Uterus (tissue), 4 donors: Measurements from ENCODE around the gene USP17L5. TPM values are rescaled to one million over a fixed set of nuclear protein-coding genes. Genes with fewer than 3 reads are reported as not detected.
"Not testable (repeated sequence)": the region's sequence is repeated elsewhere in the genome, so short reads cannot be mapped to it uniquely, and the experiment has no call there.

Source experiments
- DNase-seq, 2 donors: peaks; one replicate each; pipeline ENCODE4 v3.0.0-alpha.2; 2019 to 2020
- H3K27ac ChIP-seq, 2 donors: fragments of 200-600 bp; sonication (generic); 1 replicate in 1 of 2; 2 replicates in 1 of 2; pipeline ENCODE4 v1.5.1; 2016 to 2018
- H3K27me3 ChIP-seq, 2 donors: fragments of 200-600 bp; sonication (generic); one replicate each; pipeline ENCODE4 v1.5.1; 2018 to 2019; ENCODE audit warnings: control low read depth in 1 of 2
- H3K36me3 ChIP-seq, 2 donors: fragments of 200-600 bp; sonication (generic); one replicate each; pipeline ENCODE4 v1.5.1; 2019; ENCODE audit warnings: control low read depth in 1 of 2
- H3K4me1 ChIP-seq, 2 donors: fragments of 200-600 bp; sonication (generic); one replicate each; pipeline ENCODE4 v1.5.1; 2018 to 2019; ENCODE audit warnings: control low read depth in 1 of 2
- H3K4me3 ChIP-seq, 2 donors: fragments of 200-600 bp; sonication (generic); 1 replicate in 1 of 2; 2 replicates in 1 of 2; pipeline ENCODE4 v1.5.1; 2018 to 2019; ENCODE audit warnings: mild to moderate bottlenecking in 1 of 2
- H3K9me3 ChIP-seq, 2 donors: fragments of 200-600 bp; sonication (generic); one replicate each; pipeline ENCODE4 v1.5.1; 2019; ENCODE audit warnings: control low read depth in 1 of 2
- intact Hi-C: fragments of 100-400 bp; cut with DNase I; formaldehyde crosslinking; loops from one replicate; pipeline ENCODE4 v1.15.1; 2023; ENCODE audit warnings: low total_unique reads
- total RNA-seq, 4 donors: library from RNA; depleted of rRNA in 3 of 4; stranded (reverse); fragments of >200 nt in 3 of 4; gene quantifications; one replicate each; pipeline versions ENCODE4 v1.1.0 to v1.2.4, GENCODE V29; 2014 to 2023
- donor health status: DM: yes; HTN: yes; CAD: no.

Gene USP17L5
- not detected for total RNA-seq

- DNase-seq, H3K27ac ChIP-seq, H3K9me3 ChIP-seq, H3K27me3 ChIP-seq, intact Hi-C loops, H3K36me3 ChIP-seq, H3K4me1 ChIP-seq, H3K4me3 ChIP-seq: not testable (repeated sequence)
These were observed at the start of gene USP17L5 for GRCh38 chr4:9339103-9339502. TSS of gene USP17L5 (plus strand) at chr4:9339403. CDS start at chr4:9339403, 0 bp downstream.

GRCh38 chr4:9324191-9324590 is 15.0 kb upstream of the USP17L5 start:
- H3K27me3 ChIP-seq, H3K4me1 ChIP-seq, H3K27ac ChIP-seq, H3K9me3 ChIP-seq, H3K4me3 ChIP-seq, H3K36me3 ChIP-seq, DNase-seq, intact Hi-C loops: not testable (repeated sequence)

GRCh38 chr4:9324865-9325264 is 14.3 kb upstream of the USP17L5 start, which contains the start of gene USP17L24:
TSS of gene USP17L24 (plus strand) at chr4:9325165. CDS start at chr4:9325165, 0 bp downstream.
- DNase-seq, H3K27ac ChIP-seq, H3K4me1 ChIP-seq, intact Hi-C loops, H3K27me3 ChIP-seq, H3K9me3 ChIP-seq, H3K36me3 ChIP-seq, H3K4me3 ChIP-seq: not testable (repeated sequence)

- DNase-seq, H3K36me3 ChIP-seq: not testable (repeated sequence)
These were observed 9.6 kb upstream of the USP17L5 start, which contains the start of gene USP17L25 for GRCh38 chr4:9329611-9330010. TSS of gene USP17L25 (plus strand) at chr4:9329911. CDS start at chr4:9329911, 0 bp downstream.

GRCh38 chr4:9334358-9334757 is 4.8 kb upstream of the USP17L5 start, which contains the start of gene USP17L26:
TSS of gene USP17L26 (plus strand) at chr4:9334658. CDS start at chr4:9334658, 0 bp downstream.
- intact Hi-C loops, DNase-seq, H3K4me1 ChIP-seq, H3K36me3 ChIP-seq, H3K27ac ChIP-seq, H3K4me3 ChIP-seq, H3K9me3 ChIP-seq, H3K27me3 ChIP-seq: not testable (repeated sequence)

More at GRCh38 chr4:9329611-9330010, 9.6 kb upstream of the USP17L5 start, which contains the start of gene USP17L25:
- H3K4me1 ChIP-seq, intact Hi-C loops, H3K27me3 ChIP-seq, H3K9me3 ChIP-seq, H3K4me3 ChIP-seq, H3K27ac ChIP-seq: not testable (repeated sequence)

- H3K4me1 ChIP-seq, DNase-seq, H3K27me3 ChIP-seq, H3K36me3 ChIP-seq, H3K9me3 ChIP-seq, intact Hi-C loops, H3K27ac ChIP-seq, H3K4me3 ChIP-seq: not testable (repeated sequence)
These were observed 4.6 kb downstream of the USP17L5 start, which contains the start of gene USP17L27 for GRCh38 chr4:9343848-9344247. TSS of gene USP17L27 (plus strand) at chr4:9344148. CDS start at chr4:9344148, 0 bp downstream.

- H3K4me3 ChIP-seq, H3K36me3 ChIP-seq, intact Hi-C loops, H3K27ac ChIP-seq, DNase-seq, H3K4me1 ChIP-seq, H3K9me3 ChIP-seq, H3K27me3 ChIP-seq: not testable (repeated sequence)
These were observed 9.4 kb downstream of the USP17L5 start, which contains the start of gene USP17L28 for GRCh38 chr4:9348593-9348992. TSS of gene USP17L28 (plus strand) at chr4:9348893. CDS start at chr4:9348893, 0 bp downstream.

GRCh38 chr4:9350866-9351265 is 11.7 kb downstream of the USP17L5 start:
- H3K27me3 ChIP-seq, intact Hi-C loops, H3K27ac ChIP-seq, H3K4me1 ChIP-seq, H3K4me3 ChIP-seq, DNase-seq, H3K36me3 ChIP-seq, H3K9me3 ChIP-seq: not testable (repeated sequence)

- H3K9me3 ChIP-seq, H3K4me3 ChIP-seq, H3K36me3 ChIP-seq, H3K27me3 ChIP-seq, DNase-seq, H3K4me1 ChIP-seq, H3K27ac ChIP-seq, intact Hi-C loops: not testable (repeated sequence)
These were observed 14.1 kb downstream of the USP17L5 start, which contains the start of gene USP17L29 for GRCh38 chr4:9353338-9353737. TSS of gene USP17L29 (plus strand) at chr4:9353638. CDS start at chr4:9353638, 0 bp downstream.

- H3K9me3 ChIP-seq, H3K27me3 ChIP-seq, H3K4me1 ChIP-seq, H3K4me3 ChIP-seq, H3K27ac ChIP-seq, H3K36me3 ChIP-seq, DNase-seq, intact Hi-C loops: not testable (repeated sequence)
These were observed 23.6 kb downstream of the USP17L5 start, which contains the start of gene USP17L30 for GRCh38 chr4:9362829-9363228. TSS of gene USP17L30 (plus strand) at chr4:9363129. CDS start at chr4:9363129, 0 bp downstream.

GRCh38 chr4:9379881-9380280 is 40.7 kb downstream of the USP17L5 start:
- H3K27me3 ChIP-seq, H3K36me3 ChIP-seq, DNase-seq, intact Hi-C loops, H3K4me3 ChIP-seq, H3K4me1 ChIP-seq, H3K9me3 ChIP-seq, H3K27ac ChIP-seq: not testable (repeated sequence)
